HCT116 (cell line): ENCODE measurements around the gene PDE9A. TPM values are rescaled to one million over a fixed set of nuclear protein-coding genes. Genes with fewer than 3 reads are reported as not detected.

ENCODE experiments used
- ATAC-seq: fragments of 200-7000 bp; cut with Tn5 transposase; 2 replicates; pipeline ENCODE4 v1.9.1; 2020; ENCODE audit warnings: mild to moderate bottlenecking, moderate library complexity
- BruUV-seq: library from RNA; stranded (reverse); fragments of 400-500 nt; replicated peaks from 2 replicates; lab custom pipeline; 2021; lab: Mats Ljungman, UMichigan
- CTCF ChIA-PET: fragments of 300-600 bp; sonication (Branson Sonifier 250); formaldehyde crosslinking; loops from one replicate; lab custom pipeline; 2021; ENCODE audit warnings: antibody characterized with exemption; lab: Charles Lee
- POLR2A ChIA-PET: fragments of 300-600, 350-600 bp; sonication (Branson Sonifier 250); formaldehyde crosslinking; loops from one replicate; lab custom pipeline; 2021; ENCODE audit warnings: antibody characterized with exemption; lab: Charles Lee
- RAD21 ChIA-PET, 2 experiments: fragments of 300-600 bp; sonication (Branson Sonifier 250); formaldehyde crosslinking; loops; one replicate each; lab custom pipeline; 2023; ENCODE audit warnings: low total read pairs in 2 of 2; ENCODE audit not compliant: uncharacterized antibody in 2 of 2, unreplicated experiment in 2 of 2, low non-redundant PET in 1 of 2; lab: Charles Lee
- DNase-seq: peaks from one replicate; pipeline ENCODE4 v3.0.0-alpha.2; 2010; ENCODE audit warnings: low read depth, low spot score
- H2AFZ ChIP-seq: fragments of 200-600 bp; shearing (Covaris generic), sonication (generic); 2 replicates; pipeline ENCODE4 v1.6.1; 2017; ENCODE audit warnings: low read depth, mixed run types, mixed read lengths, antibody characterized with exemption, low read length; ENCODE audit not compliant: poor library complexity, severe bottlenecking
- H3K27ac ChIP-seq: 2 replicates; pipeline ENCODE4 v1.5.1; 2012; ENCODE audit warnings: low read depth, low read length
- H3K27me3 ChIP-seq: fragments of 200-600 bp; sonication (generic); 2 replicates; pipeline ENCODE4 v1.6.1; 2016; ENCODE audit warnings: mixed run types, low read length, mixed read lengths; ENCODE audit not compliant: insufficient read depth
- H3K36me3 ChIP-seq, 2 experiments: fragments of 200-500 bp in 1 of 2; fragments of 200-600 bp in 1 of 2; sonication (Bioruptor generic) in 1 of 2; sonication (generic) in 1 of 2; 2 replicates each; pipeline versions ENCODE4 v1.5.1 to v1.6.1; 2014 to 2016; ENCODE audit warnings: low read length in 2 of 2, inconsistent platforms in 1 of 2, mixed read lengths in 1 of 2, mixed run types in 1 of 2; ENCODE audit not compliant: insufficient read depth in 2 of 2, control insufficient read depth in 1 of 2
- H3K4me1 ChIP-seq, 2 experiments: fragments of 200-600 bp in 1 of 2; sonication (generic) in 1 of 2; 2 replicates each; pipeline versions ENCODE4 v1.5.1 to v1.6.1; 2012 to 2017; ENCODE audit warnings: low read length in 2 of 2, inconsistent platforms in 1 of 2, mild to moderate bottlenecking in 1 of 2, mixed read lengths in 1 of 2, mixed run types in 1 of 2, moderate library complexity in 1 of 2; ENCODE audit not compliant: insufficient read depth in 2 of 2, control insufficient read depth in 1 of 2
- H3K4me2 ChIP-seq: fragments of 200-600 bp; sonication (generic); 2 replicates; pipeline ENCODE4 v1.6.1; 2017; ENCODE audit warnings: mixed run types, low read length, mixed read lengths
- H3K4me3 ChIP-seq, 2 experiments: fragments of 200-600 bp in 1 of 2; sonication (generic) in 1 of 2; replicated peaks in 1 of 2; 2 replicates each; pipeline ENCODE4 v1.5.1; 2011 to 2016; ENCODE audit warnings: low read length in 2 of 2, control low read depth in 1 of 2, low read depth in 1 of 2, mild to moderate bottlenecking in 1 of 2, mixed read lengths in 1 of 2, mixed run types in 1 of 2
- H3K79me2 ChIP-seq: fragments of 200-600 bp; sonication (generic); 2 replicates; pipeline ENCODE4 v1.6.1; 2017; ENCODE audit warnings: mild to moderate bottlenecking, mixed run types, low read length, moderate library complexity, mixed read lengths; ENCODE audit not compliant: insufficient read depth
- H3K9ac ChIP-seq: fragments of 200-600 bp; sonication (generic); 2 replicates; pipeline ENCODE4 v1.6.1; 2016; ENCODE audit warnings: low read length, mixed read lengths
- H3K9me2 ChIP-seq: fragments of 200-600 bp; sonication (generic), shearing (Covaris generic); 2 replicates; pipeline ENCODE4 v1.6.1; 2017; ENCODE audit warnings: mixed run types, mild to moderate bottlenecking, moderate library complexity; ENCODE audit not compliant: insufficient read depth
- H3K9me3 ChIP-seq, 2 experiments: fragments of 200-500 bp in 1 of 2; fragments of 200-600 bp in 1 of 2; sonication (Bioruptor generic) in 1 of 2; sonication (generic) in 1 of 2; 2 replicates each; pipeline ENCODE4 v1.6.1; 2014 to 2017; ENCODE audit warnings: low read length in 2 of 2, mixed read lengths in 2 of 2, inconsistent platforms in 1 of 2, low read depth in 1 of 2, mild to moderate bottlenecking in 1 of 2, mixed run types in 1 of 2, moderate library complexity in 1 of 2; ENCODE audit not compliant: control insufficient read depth in 1 of 2, insufficient read depth in 1 of 2
- H4K20me1 ChIP-seq: fragments of 200-600 bp; sonication (generic), shearing (Covaris generic); 2 replicates; pipeline ENCODE4 v1.6.1; 2017; ENCODE audit warnings: mixed run types, mild to moderate bottlenecking, moderate library complexity; ENCODE audit not compliant: insufficient read depth
- ATF3 ChIP-seq: IDR thresholded peaks from 2 replicates; pipeline ENCODE4 v1.6.1; 2012
- CEBPB ChIP-seq: IDR thresholded peaks from 2 replicates; pipeline ENCODE4 v1.6.1; 2012; ENCODE audit warnings: low read depth
- CTCF ChIP-seq, 3 experiments: fragments of 200-600 bp in 1 of 3; sonication (generic) in 1 of 3; IDR thresholded peaks in 2 of 3; conservative IDR thresholded peaks in 1 of 3; 2 replicates each; pipeline ENCODE4 v1.5.1; 2012 to 2017; ENCODE audit warnings: low read depth in 2 of 3, low read length in 2 of 3, antibody characterized with exemption in 1 of 3, borderline replicate concordance in 1 of 3, control low read depth in 1 of 3, mild to moderate bottlenecking in 1 of 3, mixed read lengths in 1 of 3, mixed run types in 1 of 3, moderate library complexity in 1 of 3; ENCODE audit not compliant: insufficient read depth in 1 of 3
- EGR1 ChIP-seq: IDR thresholded peaks from 2 replicates; pipeline ENCODE4 v1.6.1; 2012; ENCODE audit warnings: low read depth
- EZH2 ChIP-seq: fragments of 200-600 bp; sonication (generic); IDR thresholded peaks from 2 replicates; pipeline ENCODE4 v1.6.1; 2017; ENCODE audit warnings: antibody characterized with exemption, mixed run types
- POLR2AphosphoS5 ChIP-seq: IDR thresholded peaks from 2 replicates; pipeline ENCODE4 v1.6.1; 2011; ENCODE audit warnings: mild to moderate bottlenecking, low read depth, low read length, moderate library complexity
- REST ChIP-seq: IDR thresholded peaks from 2 replicates; pipeline ENCODE4 v1.6.1; 2012; ENCODE audit warnings: low read depth
- SRF ChIP-seq: IDR thresholded peaks from 2 replicates; pipeline ENCODE4 v1.6.1; 2012; ENCODE audit warnings: low read depth
- TCF7L2 ChIP-seq: IDR thresholded peaks from 2 replicates; pipeline ENCODE4 v1.7.0; 2011; ENCODE audit warnings: borderline replicate concordance, inconsistent platforms; ENCODE audit not compliant: insufficient read depth, insufficient read length; ENCODE audit errors: extremely low read depth
- ZNF274 ChIP-seq: fragments of 200-500 bp; sonication (Bioruptor generic); IDR thresholded peaks from 2 replicates; pipeline ENCODE4 v1.6.1; 2014; ENCODE audit warnings: mild to moderate bottlenecking, low read depth, low read length, inconsistent platforms
- intact Hi-C: fragments of 100-400 bp; cut with micrococcal nuclease; formaldehyde crosslinking; loops from 2 replicates; pipeline ENCODE4 v1.10.0; 2022
- total RNA-seq: library from RNA; stranded (reverse); gene quantifications from one replicate; pipeline ENCODE4 v1.2.1, GENCODE V29; 2021; ENCODE audit not compliant: unreplicated experiment

PDE9A gene
- total RNA-seq, 1 experiment from 2014 or later = 31.4 TPM

GRCh38 chr21:42755031-42755665 lies 101.7 kb downstream of the PDE9A start:
- Histone ChIP-seq H3K9me2 (no peaks in the 10 kb centered on the region), H3K27ac (no peak overlapping the region), H3K4me1 (no peaks in the 10 kb centered on the region), H3K9me3 (no peaks in the 10 kb centered on the region), H3K36me3 (no peaks in the 10 kb centered on the region), H2AFZ (no peak overlapping the region), H3K4me3 (no peak overlapping the region), H3K27me3 (no peaks in the 10 kb centered on the region), H4K20me1 (no peaks in the 10 kb centered on the region), H3K79me2 (no peaks in the 10 kb centered on the region), H3K9ac (no peak overlapping the region), H3K4me2 (no peak overlapping the region)
- RAD21 ChIA-PET = no interaction called here
- DNase-seq = no peak
- no TSS peak for BruUV-seq
- POLR2A ChIA-PET = no interaction called here
- ATAC-seq = no peak
- CTCF ChIA-PET = no interaction called here
- TF ChIP-seq EZH2 (no peak), POLR2AphosphoS5 (no peak), TCF7L2 (no peak), EGR1 (no peak), CTCF (IDR thresholded peaks at IDR 0.05 in 2 of 3, conservative IDR thresholded peaks at IDR 0.05 in 1 of 3; ENCODE audit: borderline replicate concordance in 1 of 3, insufficient read depth in 1 of 3, low read depth in 2 of 3, low read length in 2 of 3) (no peak)
- intact Hi-C loops = no loop called here

GRCh38 chr21:42755766-42756579 lies 102.6 kb downstream of the PDE9A start:
- ChIA-PET RAD21 (no interaction called here), POLR2A (no interaction called here), CTCF (no interaction called here)
- no peaks in the 10 kb centered on the region for H3K27me3 ChIP-seq
- H3K4me1 ChIP-seq = no peaks in the 10 kb centered on the region
- H3K9ac ChIP-seq = no peak overlapping the region
- H3K79me2 ChIP-seq = no peaks in the 10 kb centered on the region
- H4K20me1 ChIP-seq = no peaks in the 10 kb centered on the region
- intact Hi-C loops = no loop called here
- H3K27ac ChIP-seq = no peak overlapping the region
- no peak overlapping the region for H2AFZ ChIP-seq
- H3K4me2 ChIP-seq = no peak overlapping the region
- BruUV-seq = no TSS peak
- no peaks in the 10 kb centered on the region for H3K9me3 ChIP-seq
- TF ChIP-seq CEBPB (no peak), ATF3 (no peak), ZNF274 (no peak), REST (no peak), SRF (no peak), POLR2AphosphoS5 (no peak), TCF7L2 (no peak)
- no peaks in the 10 kb centered on the region for H3K9me2 ChIP-seq
- H3K4me3 ChIP-seq = no peak overlapping the region
- DNase-seq = no peak
- no peaks in the 10 kb centered on the region for H3K36me3 ChIP-seq
- no peak for ATAC-seq
